ENCODE results near the gene CCDC183.
"Not testable (repeated sequence)": the region's sequence is repeated elsewhere in the genome, so short reads cannot be mapped to it uniquely, and the experiment has no call there.

Gene CCDC183

DNA sequence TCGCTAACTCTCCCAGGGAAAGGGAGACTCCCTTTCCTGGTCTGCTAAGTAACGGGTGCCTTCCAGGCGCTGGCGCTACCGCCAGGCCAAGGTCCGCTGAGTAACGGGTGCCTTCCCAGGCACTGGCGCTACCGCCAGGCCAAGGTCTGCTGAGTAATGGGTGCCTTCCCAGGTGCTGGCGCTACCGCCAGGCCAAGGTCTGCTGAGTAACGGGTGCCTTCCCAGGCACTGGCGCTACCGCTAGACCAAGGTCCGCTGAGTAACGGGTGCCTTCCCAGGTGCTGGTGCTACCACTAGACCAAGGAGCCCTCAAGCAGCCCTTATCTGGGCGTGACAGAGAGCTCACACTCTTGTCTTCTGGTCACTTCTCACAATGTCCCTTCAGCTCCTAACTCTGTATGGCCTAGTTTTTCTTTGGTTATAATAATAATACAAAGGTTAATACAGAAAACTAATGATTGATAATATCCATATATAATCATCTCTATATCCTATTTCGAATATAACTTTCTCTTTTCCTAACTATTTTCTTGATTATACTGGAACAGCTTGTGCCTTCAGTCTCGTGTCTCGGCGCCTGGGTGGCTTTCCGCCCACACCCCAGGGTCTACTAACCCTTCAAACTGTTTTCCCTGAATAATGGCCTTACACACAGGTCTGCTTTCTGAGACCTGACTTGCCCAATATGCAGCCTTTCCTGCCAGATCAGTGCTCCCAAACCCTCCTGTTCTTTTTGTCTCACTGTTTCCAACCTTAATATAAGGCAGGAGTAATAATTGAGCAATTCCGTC lies 10.4 kb upstream of the CCDC183 start:
- H2AK5ac ChIP-seq (ENCODE audit: low read length, severe bottlenecking); H3K36me3 ChIP-seq (ENCODE audit: control insufficient read depth in 1 of 2, insufficient read depth in 2 of 2, low read depth in 1 of 2, low read length in 2 of 2); H3K79me1 ChIP-seq (replicated peaks; ENCODE audit: low read length, poor library complexity, severe bottlenecking); H3K4me1 ChIP-seq (ENCODE audit: control insufficient read depth, insufficient read depth, low read depth, low read length); H2BK5ac ChIP-seq (ENCODE audit: low read depth, low read length, poor library complexity, severe bottlenecking); H3K23ac ChIP-seq (ENCODE audit: low read length in 2 of 2); H3K4ac ChIP-seq (ENCODE audit: low read depth in 1 of 2, low read length in 2 of 2); H3K4me3 ChIP-seq (ENCODE audit: insufficient read depth in 1 of 2, low read depth in 1 of 2, low read length in 2 of 2); H3K14ac ChIP-seq (ENCODE audit: low read length in 2 of 2); H2BK15ac ChIP-seq (ENCODE audit: low read depth, poor library complexity, severe bottlenecking); H3K4me2 ChIP-seq (ENCODE audit: low read length, poor library complexity, severe bottlenecking); H3K18ac ChIP-seq (ENCODE audit: low read depth in 1 of 2, low read length in 2 of 2); H4K91ac ChIP-seq (ENCODE audit: low read length); H3K9me3 ChIP-seq (ENCODE audit: control insufficient read depth, low read length); H2BK120ac ChIP-seq (ENCODE audit: low read depth, low read length); H2BK12ac ChIP-seq (ENCODE audit: low read length in 2 of 2); H4K8ac ChIP-seq (ENCODE audit: low read length); H3K9ac ChIP-seq (ENCODE audit: low read length); H2AFZ ChIP-seq (ENCODE audit: low read depth, low read length); DNase-seq; H3K27ac ChIP-seq (ENCODE audit: low read length, poor library complexity, severe bottlenecking): not testable (repeated sequence)
- peaks cover 10 to 17% of the 10 kb centered on the region in 2 experiments for H3K27me3 ChIP-seq (ENCODE audit: control insufficient read depth in 1 of 2, insufficient read depth in 1 of 2, low read length in 2 of 2)
- 89% methylated on average over 18 of the region's 23 CpGs for WGBS

DNA sequence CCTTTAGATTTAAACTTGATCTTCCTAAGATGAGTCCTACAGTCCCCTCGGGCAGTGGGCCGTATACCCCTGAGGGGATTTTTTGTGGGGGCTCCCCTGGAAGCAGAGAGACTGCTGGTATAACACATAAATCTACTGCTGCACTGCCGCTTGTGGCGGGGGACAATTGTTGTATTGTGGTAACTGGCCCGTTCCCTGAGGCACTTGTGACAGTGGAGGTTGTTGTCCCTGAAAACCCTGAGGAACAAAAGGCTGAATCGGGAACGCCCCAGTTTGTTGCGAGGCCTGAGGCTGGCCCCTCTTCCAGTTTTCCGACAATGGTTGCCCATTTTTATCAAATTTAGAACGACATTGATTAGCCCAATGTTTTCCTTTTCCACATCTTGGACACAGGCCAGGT lies 9.7 kb upstream of the CCDC183 start:
- no peak overlapping the region for H2BK15ac ChIP-seq (ENCODE audit: low read depth, poor library complexity, severe bottlenecking)
- H2AFZ ChIP-seq (ENCODE audit: low read depth, low read length): no peak overlapping the region
- no peaks in the 10 kb centered on the region for H3K36me3 ChIP-seq (ENCODE audit: control insufficient read depth in 1 of 2, insufficient read depth in 2 of 2, low read depth in 1 of 2, low read length in 2 of 2)
- H3K4ac ChIP-seq (ENCODE audit: low read depth in 1 of 2, low read length in 2 of 2): no peak overlapping the region
- H4K8ac ChIP-seq (ENCODE audit: low read length): no peak overlapping the region
- H2BK12ac ChIP-seq (ENCODE audit: low read length in 2 of 2): no peak overlapping the region
- H3K9me3 ChIP-seq (ENCODE audit: control insufficient read depth, low read length): no peaks in the 10 kb centered on the region
- no peak overlapping the region for H3K23ac ChIP-seq (ENCODE audit: low read length in 2 of 2)
- no peak overlapping the region for H2BK120ac ChIP-seq (ENCODE audit: low read depth, low read length)
- H3K27me3 ChIP-seq (ENCODE audit: control insufficient read depth in 1 of 2, insufficient read depth in 1 of 2, low read length in 2 of 2): peaks cover 10 to 12% of the 10 kb centered on the region in 2 experiments
- H3K4me1 ChIP-seq (ENCODE audit: control insufficient read depth, insufficient read depth, low read depth, low read length): peaks cover under 1% of the 10 kb centered on the region
- no peak overlapping the region for H3K18ac ChIP-seq (ENCODE audit: low read depth in 1 of 2, low read length in 2 of 2)
- no peak for DNase-seq
- no peak overlapping the region for H3K4me3 ChIP-seq (ENCODE audit: insufficient read depth in 1 of 2, low read depth in 1 of 2, low read length in 2 of 2)
- no peak overlapping the region for H2BK5ac ChIP-seq (ENCODE audit: low read depth, low read length, poor library complexity, severe bottlenecking)
- no peak overlapping the region for H3K14ac ChIP-seq (ENCODE audit: low read length in 2 of 2)
- H3K4me2 ChIP-seq (ENCODE audit: low read length, poor library complexity, severe bottlenecking): no peak overlapping the region
- H3K9ac ChIP-seq (ENCODE audit: low read length): no peak overlapping the region
- H3K27ac ChIP-seq (ENCODE audit: low read length, poor library complexity, severe bottlenecking): no peak overlapping the region
- no peak overlapping the region for H2AK5ac ChIP-seq (ENCODE audit: low read length, severe bottlenecking)
- 85% methylated on average over 8 of the region's 10 CpGs for WGBS
- H4K91ac ChIP-seq (ENCODE audit: low read length): no peak overlapping the region
- peaks cover 1% of the 10 kb centered on the region for H3K79me1 ChIP-seq (replicated peaks; ENCODE audit: low read length, poor library complexity, severe bottlenecking)

DNA sequence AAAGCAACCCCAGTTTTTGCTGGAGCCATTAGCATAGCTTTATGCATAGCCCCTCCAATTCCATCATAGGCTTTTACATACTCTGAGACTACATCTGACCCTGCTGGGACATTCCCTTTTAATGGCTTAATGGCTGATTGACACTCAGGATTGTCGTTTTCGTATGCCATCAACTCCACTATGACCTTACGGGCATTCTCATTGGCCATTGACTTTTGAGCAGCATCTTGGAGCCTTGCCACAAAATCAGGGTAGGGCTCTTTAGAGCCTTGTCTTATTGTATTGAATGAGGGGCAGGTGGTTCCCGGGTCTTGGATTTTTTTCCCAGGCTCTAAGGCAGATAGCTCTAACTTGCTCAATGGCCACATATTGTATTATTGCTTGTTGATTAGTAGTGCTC lies 9.2 kb upstream of the CCDC183 start:
- H4K8ac ChIP-seq (ENCODE audit: low read length); H2BK120ac ChIP-seq (ENCODE audit: low read depth, low read length); H3K27ac ChIP-seq (ENCODE audit: low read length, poor library complexity, severe bottlenecking); H3K36me3 ChIP-seq (ENCODE audit: control insufficient read depth in 1 of 2, insufficient read depth in 2 of 2, low read depth in 1 of 2, low read length in 2 of 2); H3K4me3 ChIP-seq (ENCODE audit: insufficient read depth in 1 of 2, low read depth in 1 of 2, low read length in 2 of 2); H3K4ac ChIP-seq (ENCODE audit: low read depth in 1 of 2, low read length in 2 of 2); H3K9me3 ChIP-seq (ENCODE audit: control insufficient read depth, low read length); H2AK5ac ChIP-seq (ENCODE audit: low read length, severe bottlenecking); H3K23ac ChIP-seq (ENCODE audit: low read length in 2 of 2); H3K18ac ChIP-seq (ENCODE audit: low read depth in 1 of 2, low read length in 2 of 2); H2AFZ ChIP-seq (ENCODE audit: low read depth, low read length); H4K91ac ChIP-seq (ENCODE audit: low read length); H3K9ac ChIP-seq (ENCODE audit: low read length); H3K4me1 ChIP-seq (ENCODE audit: control insufficient read depth, insufficient read depth, low read depth, low read length); H3K14ac ChIP-seq (ENCODE audit: low read length in 2 of 2); H2BK15ac ChIP-seq (ENCODE audit: low read depth, poor library complexity, severe bottlenecking); DNase-seq; H2BK5ac ChIP-seq (ENCODE audit: low read depth, low read length, poor library complexity, severe bottlenecking); H2BK12ac ChIP-seq (ENCODE audit: low read length in 2 of 2); H3K4me2 ChIP-seq (ENCODE audit: low read length, poor library complexity, severe bottlenecking); H3K79me1 ChIP-seq (replicated peaks; ENCODE audit: low read length, poor library complexity, severe bottlenecking): not testable (repeated sequence)
- WGBS: 55% methylated on average over 3 of the region's 4 CpGs
- H3K27me3 ChIP-seq (ENCODE audit: control insufficient read depth in 1 of 2, insufficient read depth in 1 of 2, low read length in 2 of 2): peaks cover 10 to 12% of the 10 kb centered on the region in 2 experiments

DNA sequence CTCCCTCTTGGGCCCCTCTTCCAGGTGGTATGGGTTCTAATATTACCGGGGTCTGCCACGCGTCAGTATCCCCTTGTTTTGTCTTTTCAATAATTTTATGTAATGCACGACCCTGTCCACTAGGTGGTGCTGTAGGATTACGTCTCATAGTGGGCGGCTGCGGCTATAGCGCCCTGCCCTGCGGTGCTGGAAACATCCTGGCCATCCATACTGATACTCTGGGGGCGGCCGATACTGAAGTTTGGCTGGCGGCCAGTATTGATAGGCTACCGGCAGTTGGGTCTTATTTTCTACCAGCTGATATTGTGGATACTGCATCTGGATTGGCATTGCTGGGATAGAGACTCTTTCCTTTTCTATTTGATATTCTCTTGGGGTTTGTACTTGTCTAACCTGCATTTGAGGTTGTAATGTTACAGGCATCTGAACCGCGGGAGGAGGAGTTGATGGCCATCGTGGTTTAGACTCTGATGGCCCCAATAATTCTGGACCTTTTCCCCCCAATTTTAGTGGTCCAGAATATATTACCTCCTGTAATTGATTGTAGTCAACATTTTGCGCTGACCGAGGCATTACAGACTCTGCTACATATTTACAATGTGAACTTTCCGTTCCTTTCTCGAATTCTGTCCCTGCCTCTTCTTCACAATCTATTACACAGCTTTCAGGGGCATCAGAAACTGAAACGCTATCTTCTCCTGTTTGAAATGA lies 8.3 kb upstream of the CCDC183 start:
- Histone ChIP-seq H4K91ac (ENCODE audit: low read length) (no peak overlapping the region), H3K4me3 (ENCODE audit: insufficient read depth in 1 of 2, low read depth in 1 of 2, low read length in 2 of 2) (no peak overlapping the region), H3K4me1 (ENCODE audit: control insufficient read depth, insufficient read depth, low read depth, low read length) (peaks cover 12% of the 10 kb centered on the region), H3K9me3 (ENCODE audit: control insufficient read depth, low read length) (no peaks in the 10 kb centered on the region), H3K4ac (ENCODE audit: low read depth in 1 of 2, low read length in 2 of 2) (no peak overlapping the region), H3K36me3 (ENCODE audit: control insufficient read depth in 1 of 2, insufficient read depth in 2 of 2, low read depth in 1 of 2, low read length in 2 of 2) (peaks cover under 1 to 9% of the 10 kb centered on the region in 2 experiments), H2AFZ (ENCODE audit: low read depth, low read length) (no peak overlapping the region), H3K23ac (ENCODE audit: low read length in 2 of 2) (no peak overlapping the region), H3K18ac (ENCODE audit: low read depth in 1 of 2, low read length in 2 of 2) (no peak overlapping the region), H2BK5ac (ENCODE audit: low read depth, low read length, poor library complexity, severe bottlenecking) (no peak overlapping the region), H3K14ac (ENCODE audit: low read length in 2 of 2) (no peak overlapping the region), H2BK15ac (ENCODE audit: low read depth, poor library complexity, severe bottlenecking) (peak overlapping the region; percentile 89), H3K9ac (ENCODE audit: low read length) (peak overlapping the region; percentile 38), H3K27me3 (ENCODE audit: control insufficient read depth in 1 of 2, insufficient read depth in 1 of 2, low read length in 2 of 2) (peaks cover 7 to 10% of the 10 kb centered on the region in 2 experiments), H2AK5ac (ENCODE audit: low read length, severe bottlenecking) (no peak overlapping the region), H3K27ac (ENCODE audit: low read length, poor library complexity, severe bottlenecking) (no peak overlapping the region), H2BK12ac (ENCODE audit: low read length in 2 of 2) (no peak overlapping the region), H3K79me1 (replicated peaks; ENCODE audit: low read length, poor library complexity, severe bottlenecking) (peaks cover 14% of the 10 kb centered on the region), H3K4me2 (ENCODE audit: low read length, poor library complexity, severe bottlenecking) (peak overlapping the region; percentile 28), H2BK120ac (ENCODE audit: low read depth, low read length) (no peak overlapping the region), H4K8ac (ENCODE audit: low read length) (no peak overlapping the region)
- WGBS: 23% methylated on average over 20 of the region's 21 CpGs
- peak; percentile 73 for DNase-seq
